ENCODE results near the gene LIN37.
"Not testable (repeated sequence)": the region's sequence is repeated elsewhere in the genome, so short reads cannot be mapped to it uniquely, and the experiment has no call there.

Gene LIN37

DNA sequence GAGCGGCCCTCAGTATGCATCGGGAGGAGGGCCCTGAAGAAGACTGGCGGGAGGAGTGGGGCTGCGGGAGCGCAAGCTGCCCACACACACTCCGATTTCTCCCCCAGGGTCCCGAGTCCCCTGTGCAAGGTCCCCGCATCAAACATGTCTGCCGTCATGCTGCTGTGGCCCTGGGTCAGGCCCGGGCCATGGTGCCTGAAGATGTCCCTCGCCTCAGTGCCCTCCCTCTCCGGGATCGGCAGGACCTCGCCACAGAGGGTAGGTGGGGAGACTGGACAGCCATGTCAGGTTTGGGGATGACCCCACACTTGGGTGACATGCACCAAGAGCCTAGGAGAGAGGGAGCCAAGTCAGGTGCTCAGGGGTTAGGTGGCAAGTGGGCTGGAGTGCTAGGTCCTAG lies 25.9 kb upstream of the LIN37 start:
- Histone ChIP-seq H3K27me3 (ENCODE audit: low read length) (no peaks in the 10 kb centered on the region), H2AFZ (ENCODE audit: low read depth, low read length, severe bottlenecking) (no peak overlapping the region), H3K4me3 (ENCODE audit: insufficient read depth, low read length, poor library complexity, severe bottlenecking) (no peak overlapping the region), H3F3A (ENCODE audit: insufficient read depth) (no peaks in the 10 kb centered on the region), H3K9me3 (ENCODE audit: insufficient read depth, low read length) (no peaks in the 10 kb centered on the region), H3K36me3 (ENCODE audit: low read length) (no peaks in the 10 kb centered on the region; the same call in 1 of the 2 replicates), H3K9me2 (replicated peaks; ENCODE audit: insufficient read depth, low read length) (no peaks in the 10 kb centered on the region), H4K20me1 (ENCODE audit: low read depth, low read length) (no peaks in the 10 kb centered on the region), H3K27ac (ENCODE audit: low read depth, low read length) (no peak overlapping the region), H3K9ac (ENCODE audit: low read length) (no peak overlapping the region), H3K4me2 (ENCODE audit: low read depth, low read length, poor library complexity, severe bottlenecking) (no peak overlapping the region), H3K79me2 (ENCODE audit: insufficient read depth, low read length) (peaks cover 22% of the 10 kb centered on the region)
- TF ChIP-seq EZH2phosphoT487 (conservative IDR thresholded peaks at IDR 0.05; ENCODE audit: low read length): no peak
- TF ChIP-seq, protein P1, sequence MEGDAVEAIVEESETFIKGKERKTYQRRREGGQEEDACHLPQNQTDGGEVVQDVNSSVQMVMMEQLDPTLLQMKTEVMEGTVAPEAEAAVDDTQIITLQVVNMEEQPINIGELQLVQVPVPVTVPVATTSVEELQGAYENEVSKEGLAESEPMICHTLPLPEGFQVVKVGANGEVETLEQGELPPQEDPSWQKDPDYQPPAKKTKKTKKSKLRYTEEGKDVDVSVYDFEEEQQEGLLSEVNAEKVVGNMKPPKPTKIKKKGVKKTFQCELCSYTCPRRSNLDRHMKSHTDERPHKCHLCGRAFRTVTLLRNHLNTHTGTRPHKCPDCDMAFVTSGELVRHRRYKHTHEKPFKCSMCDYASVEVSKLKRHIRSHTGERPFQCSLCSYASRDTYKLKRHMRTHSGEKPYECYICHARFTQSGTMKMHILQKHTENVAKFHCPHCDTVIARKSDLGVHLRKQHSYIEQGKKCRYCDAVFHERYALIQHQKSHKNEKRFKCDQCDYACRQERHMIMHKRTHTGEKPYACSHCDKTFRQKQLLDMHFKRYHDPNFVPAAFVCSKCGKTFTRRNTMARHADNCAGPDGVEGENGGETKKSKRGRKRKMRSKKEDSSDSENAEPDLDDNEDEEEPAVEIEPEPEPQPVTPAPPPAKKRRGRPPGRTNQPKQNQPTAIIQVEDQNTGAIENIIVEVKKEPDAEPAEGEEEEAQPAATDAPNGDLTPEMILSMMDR (IDR thresholded peaks at IDR 0.05; ENCODE audit: insufficient read depth, low read length, poor library complexity, severe bottlenecking): no peak

- Histone ChIP-seq H2AFZ (ENCODE audit: low read depth, low read length, severe bottlenecking) (no peak overlapping the region), H3K9me3 (ENCODE audit: insufficient read depth, low read length) (no peaks in the 10 kb centered on the region), H3K9me2 (replicated peaks; ENCODE audit: insufficient read depth, low read length) (no peaks in the 10 kb centered on the region), H3K27ac (ENCODE audit: low read depth, low read length) (no peak overlapping the region), H3K4me2 (ENCODE audit: low read depth, low read length, poor library complexity, severe bottlenecking) (no peak overlapping the region), H4K20me1 (ENCODE audit: low read depth, low read length) (no peaks in the 10 kb centered on the region), H3K4me3 (ENCODE audit: insufficient read depth, low read length, poor library complexity, severe bottlenecking) (no peak overlapping the region), H3K9ac (ENCODE audit: low read length) (no peak overlapping the region), H3K79me2 (ENCODE audit: insufficient read depth, low read length) (peaks cover 22% of the 10 kb centered on the region), H3F3A (ENCODE audit: insufficient read depth) (no peaks in the 10 kb centered on the region), H3K36me3 (ENCODE audit: low read length) (no peaks in the 10 kb centered on the region; the same call in 1 of the 2 replicates), H3K27me3 (ENCODE audit: low read length) (no peaks in the 10 kb centered on the region)
- TF ChIP-seq, protein P1 (IDR thresholded peaks at IDR 0.05; ENCODE audit: insufficient read depth, low read length, poor library complexity, severe bottlenecking): no peak
- TF ChIP-seq EZH2phosphoT487 (conservative IDR thresholded peaks at IDR 0.05; ENCODE audit: low read length): no peak
Observed at GRCh38 chr19:35722897-35723296, 25.5 kb upstream of the LIN37 start.

DNA sequence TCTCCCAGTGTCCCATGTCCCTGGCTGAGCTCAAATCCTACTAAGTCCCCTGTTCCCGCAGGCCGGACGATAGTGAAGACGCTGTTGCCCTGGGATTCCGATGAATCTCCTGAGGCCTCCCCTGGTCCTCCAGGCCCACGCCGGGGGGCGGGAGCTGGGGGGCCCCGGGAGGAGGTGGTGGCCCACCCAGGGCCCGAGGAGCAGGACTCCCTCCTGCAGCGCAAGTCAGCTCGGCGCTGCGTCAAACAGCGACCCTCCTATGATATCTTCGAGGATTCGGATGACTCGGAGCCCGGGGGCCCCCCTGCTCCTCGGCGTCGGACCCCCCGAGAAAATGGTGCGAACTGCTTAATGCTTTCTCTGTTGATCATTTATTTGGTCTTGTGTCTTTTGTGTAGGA lies 24.7 kb upstream of the LIN37 start:
- Histone ChIP-seq H3K9ac (ENCODE audit: low read length) (no peak overlapping the region), H3K27me3 (ENCODE audit: low read length) (no peaks in the 10 kb centered on the region), H3K79me2 (ENCODE audit: insufficient read depth, low read length) (peaks cover 16% of the 10 kb centered on the region), H3K4me2 (ENCODE audit: low read depth, low read length, poor library complexity, severe bottlenecking) (no peak overlapping the region), H3K9me2 (replicated peaks; ENCODE audit: insufficient read depth, low read length) (no peaks in the 10 kb centered on the region), H3K9me3 (ENCODE audit: insufficient read depth, low read length) (no peaks in the 10 kb centered on the region), H2AFZ (ENCODE audit: low read depth, low read length, severe bottlenecking) (no peak overlapping the region), H4K20me1 (ENCODE audit: low read depth, low read length) (no peaks in the 10 kb centered on the region), H3K4me3 (ENCODE audit: insufficient read depth, low read length, poor library complexity, severe bottlenecking) (no peak overlapping the region), H3K36me3 (ENCODE audit: low read length) (no peaks in the 10 kb centered on the region; the same call in 1 of the 2 replicates), H3F3A (ENCODE audit: insufficient read depth) (no peaks in the 10 kb centered on the region), H3K27ac (ENCODE audit: low read depth, low read length) (no peak overlapping the region)
- TF ChIP-seq, protein P1 (IDR thresholded peaks at IDR 0.05; ENCODE audit: insufficient read depth, low read length, poor library complexity, severe bottlenecking): no peak
- TF ChIP-seq EZH2phosphoT487 (conservative IDR thresholded peaks at IDR 0.05; ENCODE audit: low read length): no peak

- not testable (repeated sequence) for H3K9me3 ChIP-seq (ENCODE audit: insufficient read depth, low read length); H3K36me3 ChIP-seq (ENCODE audit: low read length); H3K4me3 ChIP-seq (ENCODE audit: insufficient read depth, low read length, poor library complexity, severe bottlenecking); H4K20me1 ChIP-seq (ENCODE audit: low read depth, low read length); H3F3A ChIP-seq (ENCODE audit: insufficient read depth); H3K27ac ChIP-seq (ENCODE audit: low read depth, low read length); H2AFZ ChIP-seq (ENCODE audit: low read depth, low read length, severe bottlenecking); H3K9ac ChIP-seq (ENCODE audit: low read length); H3K4me2 ChIP-seq (ENCODE audit: low read depth, low read length, poor library complexity, severe bottlenecking); H3K9me2 ChIP-seq (replicated peaks; ENCODE audit: insufficient read depth, low read length); H3K27me3 ChIP-seq (ENCODE audit: low read length)
- H3K79me2 ChIP-seq (ENCODE audit: insufficient read depth, low read length): peaks cover 11% of the 10 kb centered on the region
Observed at GRCh38 chr19:35724132-35724531, 24.2 kb upstream of the LIN37 start.
